GM23338 (cell line): ENCODE measurements around the gene ZKSCAN4. TPM values are rescaled to one million over a fixed set of nuclear protein-coding genes. Genes with fewer than 3 reads are reported as not detected.

ENCODE experiments used
- ATAC-seq: fragments of 200-7000 bp; cut with Tn5 transposase; 3 replicates; pipeline ENCODE4 v1.9.1; 2020
- DNase-seq: peaks from one replicate; pipeline ENCODE4 v3.0.0-alpha.2; 2015; ENCODE audit warnings: low spot score
- H2AFZ ChIP-seq: fragments of 200-600 bp; sonication (generic); 2 replicates; pipeline ENCODE4 v1.8.0; 2016; ENCODE audit warnings: antibody characterized with exemption, mild to moderate bottlenecking, moderate library complexity
- H3F3A ChIP-seq: fragments of 200-600 bp; sonication (generic); replicated peaks from 2 replicates; pipeline ENCODE4 v1.8.0; 2017; ENCODE audit warnings: antibody characterized with exemption, mixed run types, low read depth
- H3K27ac ChIP-seq: fragments of 200-600 bp; sonication (generic); 2 replicates; pipeline ENCODE4 v1.6.1; 2016; ENCODE audit warnings: low read depth
- H3K27me3 ChIP-seq: fragments of 200-600 bp; sonication (generic); 2 replicates; pipeline ENCODE4 v1.8.0; 2016; ENCODE audit warnings: mild to moderate bottlenecking, mixed run types, moderate library complexity; ENCODE audit not compliant: insufficient read depth
- H3K36me3 ChIP-seq: fragments of 200-600 bp; sonication (generic); 2 replicates; pipeline ENCODE4 v1.8.0; 2016; ENCODE audit warnings: mild to moderate bottlenecking; ENCODE audit not compliant: insufficient read depth
- H3K4me1 ChIP-seq: fragments of 200-600 bp; sonication (generic); 2 replicates; pipeline ENCODE4 v1.8.0; 2016; ENCODE audit warnings: mild to moderate bottlenecking, moderate library complexity; ENCODE audit not compliant: insufficient read depth
- H3K4me2 ChIP-seq: fragments of 200-600 bp; sonication (generic); 2 replicates; pipeline ENCODE4 v1.7.1; 2017; ENCODE audit warnings: mixed run types
- H3K4me3 ChIP-seq: fragments of 200-600 bp; sonication (generic); 2 replicates; pipeline ENCODE4 v1.6.1; 2016; ENCODE audit warnings: mixed run types
- H3K79me2 ChIP-seq: fragments of 200-600 bp; sonication (generic); replicated peaks from 2 replicates; pipeline ENCODE4 v1.8.0; 2017; ENCODE audit warnings: mild to moderate bottlenecking; ENCODE audit not compliant: insufficient read depth
- H3K9me2 ChIP-seq: fragments of 200-600 bp; sonication (generic); 2 replicates; pipeline ENCODE4 v1.8.0; 2017; ENCODE audit not compliant: insufficient read depth
- H4K20me1 ChIP-seq: fragments of 200-600 bp; sonication (generic); replicated peaks from 2 replicates; pipeline ENCODE4 v1.8.0; 2017; ENCODE audit warnings: mild to moderate bottlenecking; ENCODE audit not compliant: insufficient read depth
- H3K27ac Mint-ChIP-seq: 2 replicates; pipeline ENCODE4 v1.8.0; 2020; ENCODE audit warnings: inconsistent platforms, mild to moderate bottlenecking, moderate library complexity, mixed read lengths
- H3K27me3 Mint-ChIP-seq: 3 replicates; pipeline ENCODE4 v1.8.0; 2022; ENCODE audit warnings: low read depth, mild to moderate bottlenecking, moderate library complexity, mixed read lengths, inconsistent platforms; ENCODE audit not compliant: insufficient read depth, poor library complexity
- H3K36me3 Mint-ChIP-seq: 3 replicates; pipeline ENCODE4 v1.8.0; 2021; ENCODE audit warnings: low read depth, mild to moderate bottlenecking, inconsistent platforms, moderate library complexity, mixed read lengths
- H3K4me1 Mint-ChIP-seq: 3 replicates; pipeline ENCODE4 v1.8.0; 2020; ENCODE audit warnings: mild to moderate bottlenecking, inconsistent platforms, mixed read lengths
- H3K4me3 Mint-ChIP-seq: 3 replicates; pipeline ENCODE4 v1.8.0; 2021; ENCODE audit warnings: moderate library complexity, mild to moderate bottlenecking, inconsistent platforms, mixed read lengths
- H3K9me3 Mint-ChIP-seq: 3 replicates; pipeline ENCODE4 v1.8.0; 2020; ENCODE audit warnings: moderate library complexity, mild to moderate bottlenecking, inconsistent platforms, mixed read lengths
- CREB1 ChIP-seq: fragments of 250-450 bp; sonication (Bioruptor Pico); IDR thresholded peaks from 2 replicates; pipeline ENCODE4 v1.5.0; 2020; ENCODE audit warnings: low read depth, mild to moderate bottlenecking, moderate library complexity
- CTCF ChIP-seq, 2 experiments: fragments of 200-600 bp in 1 of 2; sonication (generic) in 1 of 2; conservative IDR thresholded peaks; 2 replicates each; pipeline versions ENCODE4 v1.5.1 to v1.6.1; 2016 to 2017; ENCODE audit warnings: antibody characterized with exemption in 2 of 2, low read depth in 2 of 2, mild to moderate bottlenecking in 2 of 2, moderate library complexity in 1 of 2
- ETS1 ChIP-seq: IDR thresholded peaks from 2 replicates; pipeline ENCODE4 v1.6.1; 2016; ENCODE audit warnings: antibody characterized with exemption
- EZH2 ChIP-seq: fragments of 200-600 bp; sonication (generic); IDR thresholded peaks from one replicate; pipeline ENCODE4 v1.8.0; 2017; ENCODE audit warnings: antibody characterized with exemption, mild to moderate bottlenecking, low read depth; ENCODE audit not compliant: unreplicated experiment
- EZH2phosphoT487 ChIP-seq: fragments of 200-600 bp; sonication (generic); IDR thresholded peaks from one replicate; pipeline ENCODE4 v1.8.1; 2018; ENCODE audit warnings: antibody characterized with exemption; ENCODE audit not compliant: unreplicated experiment
- JUNB ChIP-seq: IDR thresholded peaks from one replicate; pipeline ENCODE4 v1.6.1; 2016; ENCODE audit warnings: antibody characterized with exemption; ENCODE audit not compliant: unreplicated experiment
- NANOG ChIP-seq: IDR thresholded peaks from 2 replicates; pipeline ENCODE4 v1.6.1; 2016; ENCODE audit warnings: antibody characterized with exemption, borderline replicate concordance
- POLR2AphosphoS5 ChIP-seq: IDR thresholded peaks from 2 replicates; pipeline ENCODE4 v1.6.1; 2016; ENCODE audit warnings: antibody characterized with exemption, low read depth
- REST ChIP-seq: IDR thresholded peaks from one replicate; pipeline ENCODE4 v1.6.1; 2018; ENCODE audit warnings: antibody characterized with exemption; ENCODE audit not compliant: unreplicated experiment
- STAT1 ChIP-seq: IDR thresholded peaks from one replicate; pipeline ENCODE4 v1.6.1; 2016; ENCODE audit warnings: antibody characterized with exemption; ENCODE audit not compliant: unreplicated experiment
- ZNF114 ChIP-seq: fragments of 250-450 bp; sonication (Bioruptor Pico); IDR thresholded peaks from 2 replicates; pipeline ENCODE4 v1.5.0; 2020; ENCODE audit warnings: mild to moderate bottlenecking, moderate library complexity
- ZNF331 ChIP-seq: fragments of 250-450 bp; sonication (Bioruptor Pico); IDR thresholded peaks from 2 replicates; pipeline ENCODE4 v1.5.0; 2020; ENCODE audit warnings: low read depth, mild to moderate bottlenecking, moderate library complexity
- ZNF462 ChIP-seq: fragments of 250-450 bp; sonication (Bioruptor Pico); IDR thresholded peaks from 2 replicates; pipeline ENCODE4 v1.5.0; 2020; ENCODE audit warnings: mild to moderate bottlenecking, moderate library complexity
- polyA plus RNA-seq: library from polyadenylated mRNA; unstranded; fragments of >200 nt; fragmentation: Nextera tagmentation; extraction: Ambion mirVana; gene quantifications from 2 replicates; pipeline ENCODE4 v1.2.1, GENCODE V29; 2016
- total RNA-seq: library from RNA; depleted of rRNA; stranded (reverse); fragments of >200 nt; shearing (Covaris generic); gene quantifications from 2 replicates; pipeline ENCODE4 v1.2.3, GENCODE V29; 2014

Gene ZKSCAN4
- total and polyA plus RNA-seq, 2 experiments from 2014 or later, result 2.8 to 5.9 TPM

- ATAC-seq, result no peak; the same call in 2 of the 3 replicates
- Mint-ChIP-seq H3K9me3 (no peaks in the 10 kb centered on the region; the same call in 2 of the 3 replicates), H3K27ac (no peak overlapping the region), H3K4me3 (no peak overlapping the region), H3K4me1 (peaks cover 2% of the 10 kb centered on the region; the same call in 2 of the 3 replicates), H3K27me3 (no peaks in the 10 kb centered on the region), H3K36me3 (peaks cover 31% of the 10 kb centered on the region)
- Histone ChIP-seq H2AFZ (no peak overlapping the region), H3K9me2 (no peaks in the 10 kb centered on the region), H3F3A (no peaks in the 10 kb centered on the region), H3K27me3 (no peaks in the 10 kb centered on the region), H3K4me2 (no peak overlapping the region), H4K20me1 (peaks cover 5% of the 10 kb centered on the region), H3K27ac (no peak overlapping the region), H3K4me3 (no peak overlapping the region), H3K79me2 (no peaks in the 10 kb centered on the region), H3K4me1 (no peaks in the 10 kb centered on the region; the same call in 1 of the 2 replicates), H3K36me3 (peaks cover 11% of the 10 kb centered on the region)
- no peak for DNase-seq
- TF ChIP-seq STAT1, result no peak
- no peak for TF ChIP-seq ETS1
- no peak for TF ChIP-seq JUNB
- TF ChIP-seq NANOG, result no peak
- no peak for TF ChIP-seq EZH2phosphoT487
- TF ChIP-seq EZH2, result no peak
- no peak for TF ChIP-seq REST
- TF ChIP-seq ZNF114 (CRISPR knock-in tag), result no peak
- TF ChIP-seq ZNF331 (CRISPR knock-in tag), result no peak
- TF ChIP-seq CREB1 (CRISPR knock-in tag), result no peak
- TF ChIP-seq CTCF (conservative IDR thresholded peaks at IDR 0.05; ENCODE audit: low read depth in 2 of 2), result no peak
- TF ChIP-seq ZNF462 (CRISPR knock-in tag), result no peak
- no peak for TF ChIP-seq POLR2AphosphoS5
Observed at GRCh38 chr6:28235912-28236452, 16.1 kb downstream of the ZKSCAN4 start.
